ENCODE results near the gene BAAT. TPM values are rescaled to one million over a fixed set of nuclear protein-coding genes. Genes with fewer than 3 reads are reported as not detected.

Gene BAAT
- total and polyA plus RNA-seq, 2 of the 13 experiments (the other 11 are each of a cell fraction or from before 2014, with no cell fraction given), result 0.71 to 7.9 TPM

DNA sequence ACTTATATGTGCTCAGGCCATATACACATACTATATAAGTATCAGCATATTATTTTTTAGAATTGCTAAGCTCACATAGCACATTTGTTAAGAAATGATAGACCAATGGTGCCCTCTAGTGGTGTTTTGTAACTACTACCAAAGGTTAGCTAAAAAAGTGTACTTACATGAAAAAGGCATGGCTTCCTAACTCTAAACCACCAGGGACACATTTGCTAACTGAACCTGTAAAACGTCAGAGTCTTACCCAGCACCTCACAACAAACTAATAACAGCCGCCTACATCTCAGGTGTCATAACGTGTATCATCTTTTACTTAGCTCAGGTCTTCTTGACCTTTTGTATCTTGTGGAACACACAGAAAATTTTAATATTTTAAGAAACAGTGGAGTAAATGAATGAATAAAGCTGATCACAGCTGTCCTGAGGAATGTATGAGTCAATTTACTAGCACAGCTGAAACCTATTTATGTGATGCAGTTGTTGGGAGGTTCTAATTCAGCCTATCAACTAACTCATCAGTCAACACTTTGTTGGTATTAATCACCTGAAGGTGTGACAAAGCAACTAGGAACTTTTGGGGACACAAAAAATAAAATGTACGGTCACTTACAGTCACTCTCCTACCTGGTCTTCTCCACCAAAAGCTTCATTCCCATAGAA is 72.9 kb downstream of the BAAT start (continued):
- TF ChIP-seq, protein P1, sequence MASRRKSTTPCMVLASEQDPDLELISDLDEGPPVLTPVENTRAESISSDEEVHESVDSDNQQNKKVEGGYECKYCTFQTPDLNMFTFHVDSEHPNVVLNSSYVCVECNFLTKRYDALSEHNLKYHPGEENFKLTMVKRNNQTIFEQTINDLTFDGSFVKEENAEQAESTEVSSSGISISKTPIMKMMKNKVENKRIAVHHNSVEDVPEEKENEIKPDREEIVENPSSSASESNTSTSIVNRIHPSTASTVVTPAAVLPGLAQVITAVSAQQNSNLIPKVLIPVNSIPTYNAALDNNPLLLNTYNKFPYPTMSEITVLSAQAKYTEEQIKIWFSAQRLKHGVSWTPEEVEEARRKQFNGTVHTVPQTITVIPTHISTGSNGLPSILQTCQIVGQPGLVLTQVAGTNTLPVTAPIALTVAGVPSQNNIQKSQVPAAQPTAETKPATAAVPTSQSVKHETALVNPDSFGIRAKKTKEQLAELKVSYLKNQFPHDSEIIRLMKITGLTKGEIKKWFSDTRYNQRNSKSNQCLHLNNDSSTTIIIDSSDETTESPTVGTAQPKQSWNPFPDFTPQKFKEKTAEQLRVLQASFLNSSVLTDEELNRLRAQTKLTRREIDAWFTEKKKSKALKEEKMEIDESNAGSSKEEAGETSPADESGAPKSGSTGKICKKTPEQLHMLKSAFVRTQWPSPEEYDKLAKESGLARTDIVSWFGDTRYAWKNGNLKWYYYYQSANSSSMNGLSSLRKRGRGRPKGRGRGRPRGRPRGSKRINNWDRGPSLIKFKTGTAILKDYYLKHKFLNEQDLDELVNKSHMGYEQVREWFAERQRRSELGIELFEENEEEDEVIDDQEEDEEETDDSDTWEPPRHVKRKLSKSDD (CRISPR knock-in tag; IDR thresholded peaks at IDR 0.05; ENCODE audit: low read depth), result no peak
- TF ChIP-seq, protein P2, sequence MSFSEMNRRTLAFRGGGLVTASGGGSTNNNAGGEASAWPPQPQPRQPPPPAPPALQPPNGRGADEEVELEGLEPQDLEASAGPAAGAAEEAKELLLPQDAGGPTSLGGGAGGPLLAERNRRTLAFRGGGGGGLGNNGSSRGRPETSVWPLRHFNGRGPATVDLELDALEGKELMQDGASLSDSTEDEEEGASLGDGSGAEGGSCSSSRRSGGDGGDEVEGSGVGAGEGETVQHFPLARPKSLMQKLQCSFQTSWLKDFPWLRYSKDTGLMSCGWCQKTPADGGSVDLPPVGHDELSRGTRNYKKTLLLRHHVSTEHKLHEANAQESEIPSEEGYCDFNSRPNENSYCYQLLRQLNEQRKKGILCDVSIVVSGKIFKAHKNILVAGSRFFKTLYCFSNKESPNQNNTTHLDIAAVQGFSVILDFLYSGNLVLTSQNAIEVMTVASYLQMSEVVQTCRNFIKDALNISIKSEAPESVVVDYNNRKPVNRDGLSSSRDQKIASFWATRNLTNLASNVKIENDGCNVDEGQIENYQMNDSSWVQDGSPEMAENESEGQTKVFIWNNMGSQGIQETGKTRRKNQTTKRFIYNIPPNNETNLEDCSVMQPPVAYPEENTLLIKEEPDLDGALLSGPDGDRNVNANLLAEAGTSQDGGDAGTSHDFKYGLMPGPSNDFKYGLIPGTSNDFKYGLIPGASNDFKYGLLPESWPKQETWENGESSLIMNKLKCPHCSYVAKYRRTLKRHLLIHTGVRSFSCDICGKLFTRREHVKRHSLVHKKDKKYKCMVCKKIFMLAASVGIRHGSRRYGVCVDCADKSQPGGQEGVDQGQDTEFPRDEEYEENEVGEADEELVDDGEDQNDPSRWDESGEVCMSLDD (CRISPR knock-in tag; IDR thresholded peaks at IDR 0.05; ENCODE audit: borderline replicate concordance), result no peak
- peak; percentile 48 for TF ChIP-seq GATAD2A (CRISPR knock-in tag; IDR thresholded peaks at IDR 0.05)
- TF ChIP-seq NR2F6 (IDR thresholded peaks at IDR 0.05), result no peak
- TF ChIP-seq NR2F6 (CRISPR knock-in tag; IDR thresholded peaks at IDR 0.05), result peak; percentile 26; the same call in 1 of the 2 replicates
- TF ChIP-seq NFIB (CRISPR knock-in tag; IDR thresholded peaks at IDR 0.05; ENCODE audit: borderline replicate concordance), result no peak
- no peak for TF ChIP-seq CEBPG (CRISPR knock-in tag; IDR thresholded peaks at IDR 0.05)
- no peak for TF ChIP-seq WIZ (CRISPR knock-in tag; IDR thresholded peaks at IDR 0.05)
- no peak for TF ChIP-seq CSRNP2 (CRISPR knock-in tag; conservative IDR thresholded peaks at IDR 0.05; ENCODE audit: low read depth)
- no peak for TF ChIP-seq ARNT (IDR thresholded peaks at IDR 0.05)
- peak; percentile 50; the same call in 1 of the 2 replicates for TF ChIP-seq POGZ (CRISPR knock-in tag; IDR thresholded peaks at IDR 0.05)
- TF ChIP-seq CENPBD1 (CRISPR knock-in tag; IDR thresholded peaks at IDR 0.05; ENCODE audit: borderline replicate concordance, low read depth), result no peak
- TF ChIP-seq KLF11 (CRISPR knock-in tag; IDR thresholded peaks at IDR 0.05), result 0 out of 2 replicates have a peak, but pooled peaks have one; percentile 11
- TF ChIP-seq NFYB (CRISPR knock-in tag; IDR thresholded peaks at IDR 0.05), result no peak
- no peak for TF ChIP-seq NKX3-1 (CRISPR knock-in tag; IDR thresholded peaks at IDR 0.05)
- TF ChIP-seq IRX3 (CRISPR knock-in tag; IDR thresholded peaks at IDR 0.05; ENCODE audit: borderline replicate concordance, low read depth), result no peak
- no peak for TF ChIP-seq ZNF232 (CRISPR knock-in tag; IDR thresholded peaks at IDR 0.05; ENCODE audit: borderline replicate concordance)
- TF ChIP-seq, protein P3, sequence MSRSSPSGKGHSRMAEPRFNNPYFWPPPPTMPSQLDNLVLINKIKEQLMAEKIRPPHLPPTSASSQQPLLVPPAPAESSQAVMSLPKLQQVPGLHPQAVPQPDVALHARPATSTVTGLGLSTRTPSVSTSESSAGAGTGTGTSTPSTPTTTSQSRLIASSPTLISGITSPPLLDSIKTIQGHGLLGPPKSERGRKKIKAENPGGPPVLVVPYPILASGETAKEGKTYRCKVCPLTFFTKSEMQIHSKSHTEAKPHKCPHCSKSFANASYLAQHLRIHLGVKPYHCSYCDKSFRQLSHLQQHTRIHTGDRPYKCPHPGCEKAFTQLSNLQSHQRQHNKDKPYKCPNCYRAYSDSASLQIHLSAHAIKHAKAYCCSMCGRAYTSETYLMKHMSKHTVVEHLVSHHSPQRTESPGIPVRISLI (CRISPR knock-in tag; IDR thresholded peaks at IDR 0.05; ENCODE audit: borderline replicate concordance), result peak; percentile 24; the same call in 1 of the 2 replicates

Data from HepG2 (cell line).